8988T (cell line): ENCODE data around the gene DNAJC28.
"Not testable (repeated sequence)": the region's sequence is repeated elsewhere in the genome, so short reads cannot be mapped to it uniquely, and the experiment has no call there.

ENCODE experiments used
- DNase-seq: peaks from one replicate; pipeline ENCODE4 v3.0.0; 2011

DNAJC28 gene

GRCh38 chr21:33480481-33481103 lies 10.9 kb downstream of the DNAJC28 start:
- no peak for DNase-seq

- peak; percentile 67 for DNase-seq
Observed at GRCh38 chr21:33479679-33480480, 11.6 kb downstream of the DNAJC28 start, which contains the start of gene TMEM50B. TSS of gene TMEM50B (minus strand) at chr21:33479974. CDS start at chr21:33468885, 11,089 bp downstream.

GRCh38 chr21:33478935-33479678 lies 12.4 kb downstream of the DNAJC28 start:
- DNase-seq: no peak

DNA sequence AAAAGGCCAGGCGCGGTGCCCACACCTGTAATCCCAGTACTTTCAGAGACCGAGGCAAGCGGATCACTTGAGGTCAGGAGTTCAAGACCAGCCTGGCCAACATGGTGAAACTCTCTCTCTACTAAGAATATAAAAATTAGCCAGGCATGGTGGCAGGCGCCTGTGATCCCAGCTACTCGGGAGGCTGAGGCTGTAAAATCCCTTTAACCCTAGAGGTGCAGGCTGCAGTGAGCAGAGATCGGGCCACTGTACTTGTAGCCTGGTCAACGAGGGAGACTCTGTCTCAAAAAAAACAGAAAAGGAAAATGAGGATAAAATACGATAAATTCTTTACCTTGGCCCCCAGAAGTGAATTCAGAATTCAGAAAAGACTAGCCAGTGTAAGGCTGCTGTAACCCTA lies 13.3 kb downstream of the DNAJC28 start:
- no peak for DNase-seq

DNA sequence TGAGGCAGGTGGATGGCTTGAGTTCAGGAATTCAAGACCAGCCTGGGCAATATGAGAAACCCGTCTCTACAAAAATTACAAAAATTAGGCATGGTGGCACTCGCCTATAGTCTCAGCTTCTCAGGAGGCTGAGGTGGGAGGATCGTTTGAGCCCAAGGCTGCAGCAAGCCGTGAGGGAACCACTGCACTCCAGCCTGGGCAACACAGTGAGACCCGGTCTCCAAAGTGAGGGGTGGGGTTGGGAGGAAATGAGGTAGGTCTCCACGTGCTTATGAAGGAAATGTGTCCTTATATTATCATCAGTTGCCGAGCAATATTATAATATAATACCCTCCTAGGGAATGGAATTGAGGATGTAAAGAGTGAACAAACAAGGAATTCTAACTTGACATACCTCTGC lies 14.4 kb downstream of the DNAJC28 start:
- no peak for DNase-seq

GRCh38 chr21:33473344-33473743 lies 18.2 kb downstream of the DNAJC28 start:
- DNase-seq: no peak

DNA sequence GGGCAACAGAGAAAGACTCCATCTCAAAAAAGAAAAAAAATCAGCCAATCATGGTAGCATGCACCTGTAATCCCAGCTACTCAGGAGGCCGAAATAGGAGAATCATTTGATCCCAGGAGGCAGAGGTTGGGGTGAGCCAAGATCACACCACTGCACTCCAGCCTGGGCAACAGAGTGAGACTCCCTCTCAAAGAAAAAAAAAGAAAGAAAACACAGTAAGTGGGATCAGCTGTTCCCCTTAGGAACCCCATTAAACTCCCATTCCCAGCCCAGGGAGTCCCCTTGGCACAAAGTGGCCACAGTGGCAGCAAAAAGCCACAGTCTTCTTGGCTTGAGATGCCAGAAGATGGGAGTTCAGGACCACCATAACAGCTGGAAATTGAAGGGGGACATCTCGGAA lies 20.8 kb downstream of the DNAJC28 start:
- DNase-seq: no peak

DNA sequence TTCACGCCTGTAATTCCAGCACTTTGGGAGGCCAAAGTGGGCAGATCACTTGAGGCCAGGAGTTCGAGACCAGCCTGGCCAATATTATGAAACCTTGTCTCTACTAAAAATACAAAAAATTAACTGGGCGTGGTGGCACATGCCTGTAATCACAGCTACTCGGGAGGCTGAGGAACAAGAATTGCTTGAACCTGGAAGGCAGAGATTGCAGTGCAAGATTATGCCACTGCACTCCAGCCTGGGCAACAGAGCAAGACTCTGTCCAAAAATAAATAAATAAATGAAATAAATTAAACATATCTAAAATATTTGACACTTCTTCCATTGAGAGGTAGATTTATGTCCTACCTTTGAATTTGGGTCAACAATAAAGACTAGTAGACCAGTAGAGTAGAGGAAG lies 22.3 kb downstream of the DNAJC28 start:
- DNase-seq: not testable (repeated sequence)

DNA sequence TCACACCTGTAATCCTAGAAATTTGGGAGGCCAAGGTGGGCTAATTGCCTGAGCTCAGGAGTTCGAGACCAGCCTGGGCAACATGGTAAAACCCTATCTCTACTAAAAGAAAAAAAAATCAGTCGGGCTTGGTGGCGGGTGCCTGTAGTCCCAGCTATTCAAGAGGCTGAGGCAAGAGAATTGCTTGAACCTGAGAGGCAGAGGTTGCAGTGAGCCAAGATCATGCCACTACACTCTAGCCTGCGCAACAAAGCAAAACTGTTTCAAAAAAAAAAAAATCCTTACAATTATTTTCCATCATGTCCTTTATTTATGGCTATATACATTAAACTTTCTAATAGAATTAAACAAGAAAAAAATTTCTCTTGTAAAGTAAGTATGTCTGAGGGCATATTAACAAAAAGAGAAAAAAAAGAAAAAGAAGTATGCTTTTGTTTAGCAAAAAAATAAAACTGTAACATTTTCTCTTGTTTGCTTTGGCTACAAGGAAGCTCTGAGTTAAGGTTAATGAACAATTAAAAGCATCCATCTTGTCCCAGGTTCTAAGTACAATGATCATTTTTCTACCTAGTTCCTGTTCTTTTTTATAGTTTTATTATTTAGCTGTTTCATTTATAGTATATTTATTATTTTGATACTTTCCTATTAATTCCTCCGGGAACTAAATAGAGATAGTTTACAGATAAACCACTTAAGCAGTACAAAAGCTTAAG lies 29.8 kb downstream of the DNAJC28 start:
- DNase-seq: no peak

DNA sequence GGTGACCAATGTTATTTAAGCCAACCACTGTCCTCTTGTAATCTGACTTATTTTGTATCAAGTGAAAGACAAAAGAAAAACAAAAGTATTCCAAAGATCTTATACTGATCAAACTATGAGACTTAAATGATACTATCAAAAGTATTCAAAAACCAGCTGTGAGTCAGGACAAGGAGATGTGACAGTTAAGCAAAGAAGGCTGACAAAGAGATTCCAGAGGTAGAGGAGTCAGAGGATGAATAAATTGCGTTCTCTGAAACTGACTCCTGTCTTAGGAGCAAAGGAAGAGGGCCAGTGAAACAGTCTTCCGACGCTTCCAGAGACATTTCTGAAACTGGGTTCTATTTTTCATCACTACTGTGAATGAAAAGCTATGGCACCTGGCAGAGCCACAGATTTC lies 32.7 kb downstream of the DNAJC28 start:
- no peak for DNase-seq

DNA sequence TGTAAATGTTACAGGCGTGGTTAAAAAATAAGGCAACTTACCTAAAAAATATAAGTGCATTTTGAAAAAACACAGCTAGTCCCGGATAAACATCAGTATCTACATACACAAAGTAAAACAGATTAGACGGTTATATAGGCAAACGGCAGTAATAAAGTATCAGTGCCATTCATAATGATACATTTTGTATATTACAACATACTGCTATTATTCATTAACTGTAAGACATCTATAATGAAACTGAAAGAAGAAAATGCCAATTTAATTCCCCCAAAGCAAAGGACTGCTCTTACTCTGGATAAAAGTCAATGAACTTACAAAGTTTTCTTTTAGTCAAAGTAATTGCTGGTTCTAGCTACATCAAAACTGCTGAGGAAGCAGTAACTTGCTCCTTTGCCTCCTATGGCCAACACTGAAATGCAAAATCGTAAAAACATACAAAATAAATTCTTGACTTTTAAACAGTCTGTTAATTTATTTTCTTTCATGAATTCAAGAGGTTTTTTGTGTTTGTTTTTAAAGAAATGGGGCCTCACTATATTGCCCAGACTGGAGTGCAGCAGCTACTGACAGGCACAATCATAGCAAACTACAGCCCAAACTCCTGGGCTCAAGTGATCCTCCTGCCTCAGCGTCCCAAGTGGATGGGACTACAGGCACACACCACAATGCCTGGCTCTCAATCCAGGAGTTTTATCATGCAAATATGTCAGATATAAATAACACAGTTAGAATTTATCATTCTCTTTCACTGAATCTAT lies 35.6 kb downstream of the DNAJC28 start:
- no peak for DNase-seq

DNA sequence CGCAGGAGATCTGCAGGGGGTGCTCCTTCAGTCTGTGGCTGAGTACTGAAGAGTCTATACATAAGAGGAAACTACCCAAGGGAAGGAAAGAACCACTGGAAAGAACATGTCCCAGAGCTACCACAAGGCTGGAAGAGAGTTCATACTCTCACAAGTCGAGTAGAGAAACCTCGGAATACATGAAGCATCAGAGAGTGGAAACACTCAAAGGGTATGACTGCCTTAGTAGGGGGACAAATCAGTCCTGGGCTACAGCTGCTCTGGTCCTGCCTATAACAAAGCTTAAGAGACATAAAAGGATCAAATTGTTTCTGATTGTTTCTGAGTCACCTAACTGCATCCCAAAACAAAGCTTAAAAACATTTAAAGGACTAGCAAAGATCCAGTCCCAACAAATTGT lies 39.2 kb downstream of the DNAJC28 start:
- DNase-seq: no peak

GRCh38 chr21:33451634-33452071 lies 39.9 kb downstream of the DNAJC28 start:
- no peak for DNase-seq

GRCh38 chr21:33449616-33450015 lies 41.9 kb downstream of the DNAJC28 start:
- no peak for DNase-seq

DNA sequence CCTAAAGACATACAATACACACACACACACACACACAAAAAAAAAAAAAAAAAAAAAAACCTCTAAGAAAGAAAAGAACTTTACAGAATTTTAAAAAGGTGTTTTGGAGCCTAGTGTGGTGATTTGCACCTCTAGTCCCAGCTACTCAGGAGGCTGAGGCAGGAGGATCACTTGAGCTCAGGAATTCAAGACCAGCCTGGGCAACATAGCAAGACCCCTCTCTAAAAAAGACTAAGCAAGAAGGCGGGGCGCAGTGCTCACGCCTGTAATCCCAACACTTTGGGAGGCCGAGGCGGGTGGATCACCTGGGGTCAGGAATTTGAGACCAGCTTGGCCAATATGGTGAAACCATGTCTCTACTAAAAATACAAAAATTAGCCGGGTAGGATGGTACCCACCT lies 44.9 kb downstream of the DNAJC28 start:
- DNase-seq: not testable (repeated sequence)

GRCh38 chr21:33444499-33444898 lies 47.0 kb downstream of the DNAJC28 start:
- DNase-seq: no peak

DNA sequence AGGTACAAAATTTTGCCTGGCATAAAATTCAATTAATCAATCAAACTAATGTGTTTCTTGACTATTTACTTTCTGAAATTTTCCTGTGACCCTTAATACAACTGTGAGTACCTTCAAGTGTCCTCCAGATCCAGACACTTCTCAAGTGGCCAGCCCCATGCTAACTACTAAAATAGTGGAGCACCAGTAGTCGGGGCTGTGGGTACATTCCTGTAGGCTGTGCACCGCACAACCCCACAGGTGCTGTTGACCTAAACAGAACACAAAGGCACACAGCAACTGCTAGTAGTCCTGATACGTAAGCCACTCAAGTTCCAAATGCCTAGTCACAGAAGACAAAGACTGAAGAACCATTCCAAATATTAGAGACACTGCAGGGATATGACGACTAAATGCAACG lies 48.3 kb downstream of the DNAJC28 start:
- DNase-seq: no peak

- no peak for DNase-seq
Observed at GRCh38 chr21:33441489-33442477, 49.7 kb downstream of the DNAJC28 start.
